ENCODE results near the gene GMPPB. TPM values are rescaled to one million over a fixed set of nuclear protein-coding genes. Genes with fewer than 3 reads are reported as not detected.
A peak's percentile ranks its signal among the peaks of the same experiment; 100 is the strongest.

GMPPB gene
- total RNA-seq, 1 experiment from 2014 or later: 88.1 TPM

DNA sequence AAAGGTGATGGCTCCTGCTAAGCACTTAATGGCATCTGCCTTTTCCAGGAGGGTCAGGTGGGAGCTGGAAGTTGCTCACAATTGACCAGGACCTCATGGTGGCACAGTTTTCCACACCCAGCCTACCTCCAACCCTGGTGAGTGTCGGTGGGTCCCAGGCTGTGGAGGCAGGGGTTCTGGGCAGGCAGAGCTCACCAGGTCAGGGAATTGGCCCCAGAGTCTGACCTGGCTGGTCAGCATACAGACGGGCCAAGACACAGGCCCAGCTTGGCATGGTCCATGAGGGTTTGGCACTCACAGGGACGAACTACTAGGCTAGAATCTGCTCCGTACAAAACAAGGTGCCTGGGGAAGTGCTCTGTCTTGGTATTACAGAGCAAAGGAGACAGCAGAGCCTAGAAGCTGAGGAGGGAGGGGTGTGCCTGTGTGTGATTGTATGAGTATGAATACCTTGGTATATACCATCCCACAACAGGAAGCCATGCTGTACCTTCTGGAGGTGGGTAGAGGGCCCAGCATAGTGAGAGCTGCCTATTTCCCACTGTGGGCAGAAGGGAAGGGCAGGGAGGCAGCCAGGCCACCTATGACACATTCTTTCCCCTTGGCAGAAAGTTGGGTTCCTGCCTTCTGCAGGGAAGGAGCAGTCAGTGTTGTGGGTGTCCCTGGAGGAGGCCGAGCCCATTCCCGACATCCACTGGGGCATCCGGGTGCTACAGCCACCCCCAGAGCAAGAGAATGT lies 43.1 kb downstream of the GMPPB start:
- H3K36me3 Mint-ChIP-seq (ENCODE audit: insufficient read depth, unreplicated experiment): peaks cover 16% of the 10 kb centered on the region
- peaks cover 5% of the 10 kb centered on the region for H3K4me1 Mint-ChIP-seq (ENCODE audit: insufficient read depth, unreplicated experiment)
- TF ChIP-seq, protein P1, sequence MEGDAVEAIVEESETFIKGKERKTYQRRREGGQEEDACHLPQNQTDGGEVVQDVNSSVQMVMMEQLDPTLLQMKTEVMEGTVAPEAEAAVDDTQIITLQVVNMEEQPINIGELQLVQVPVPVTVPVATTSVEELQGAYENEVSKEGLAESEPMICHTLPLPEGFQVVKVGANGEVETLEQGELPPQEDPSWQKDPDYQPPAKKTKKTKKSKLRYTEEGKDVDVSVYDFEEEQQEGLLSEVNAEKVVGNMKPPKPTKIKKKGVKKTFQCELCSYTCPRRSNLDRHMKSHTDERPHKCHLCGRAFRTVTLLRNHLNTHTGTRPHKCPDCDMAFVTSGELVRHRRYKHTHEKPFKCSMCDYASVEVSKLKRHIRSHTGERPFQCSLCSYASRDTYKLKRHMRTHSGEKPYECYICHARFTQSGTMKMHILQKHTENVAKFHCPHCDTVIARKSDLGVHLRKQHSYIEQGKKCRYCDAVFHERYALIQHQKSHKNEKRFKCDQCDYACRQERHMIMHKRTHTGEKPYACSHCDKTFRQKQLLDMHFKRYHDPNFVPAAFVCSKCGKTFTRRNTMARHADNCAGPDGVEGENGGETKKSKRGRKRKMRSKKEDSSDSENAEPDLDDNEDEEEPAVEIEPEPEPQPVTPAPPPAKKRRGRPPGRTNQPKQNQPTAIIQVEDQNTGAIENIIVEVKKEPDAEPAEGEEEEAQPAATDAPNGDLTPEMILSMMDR (IDR thresholded peaks at IDR 0.05; ENCODE audit: unreplicated experiment): no peak
- ChIA-PET CTCF (interaction anchor here (1.1 to 1.4 kb wide), 2 partner anchors 9 kb away, joined by 3 read pairs; partner anchors contain the start of gene RNF123), POLR2A (interaction anchor here (0.5 to 1.2 kb wide), 2 partner anchors 9 to 796 kb away, joined by 3 to 4 read pairs; partner anchors contain the start of genes MST1 and RNF123)
- H3K4me3 Mint-ChIP-seq (ENCODE audit: unreplicated experiment): no peak overlapping the region
- BruUV-seq (replicated peaks): no TSS peak
- H3K27me3 Mint-ChIP-seq (ENCODE audit: insufficient read depth, unreplicated experiment): no peaks in the 10 kb centered on the region
- intact Hi-C loops (cut with micrococcal nuclease): no loop called here
- H3K9me3 Mint-ChIP-seq (ENCODE audit: unreplicated experiment): no peaks in the 10 kb centered on the region
- DNase-seq (ENCODE audit: unreplicated experiment): no peak
- no peak overlapping the region for H3K27ac Mint-ChIP-seq (ENCODE audit: low read depth, unreplicated experiment)

DNA sequence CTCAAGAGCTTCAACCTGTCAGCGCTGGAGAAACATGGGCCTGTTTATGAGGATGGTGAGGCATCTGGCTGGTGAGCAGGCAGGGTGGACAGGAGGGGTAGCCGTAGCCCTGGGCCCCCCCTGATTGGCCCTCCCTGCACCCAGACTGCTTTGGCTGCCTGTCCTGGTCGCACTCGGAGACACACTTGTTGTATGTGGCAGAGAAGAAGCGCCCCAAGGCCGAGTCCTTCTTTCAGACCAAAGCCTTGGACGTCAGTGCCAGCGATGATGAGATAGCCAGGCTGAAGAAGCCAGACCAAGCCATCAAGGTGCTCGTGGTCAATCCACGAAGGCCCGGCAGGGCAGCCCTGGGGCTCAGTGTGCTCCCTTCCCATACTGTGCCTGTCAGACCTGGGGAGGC lies 47.8 kb downstream of the GMPPB start:
- CTCF ChIA-PET: interaction anchor here (4.6 kb wide), 1 partner anchor 136 kb away, joined by 23 read pairs; no protein-coding TSS in a partner anchor
- TSS peak; percentile 62 for BruUV-seq (replicated peaks)

DNA sequence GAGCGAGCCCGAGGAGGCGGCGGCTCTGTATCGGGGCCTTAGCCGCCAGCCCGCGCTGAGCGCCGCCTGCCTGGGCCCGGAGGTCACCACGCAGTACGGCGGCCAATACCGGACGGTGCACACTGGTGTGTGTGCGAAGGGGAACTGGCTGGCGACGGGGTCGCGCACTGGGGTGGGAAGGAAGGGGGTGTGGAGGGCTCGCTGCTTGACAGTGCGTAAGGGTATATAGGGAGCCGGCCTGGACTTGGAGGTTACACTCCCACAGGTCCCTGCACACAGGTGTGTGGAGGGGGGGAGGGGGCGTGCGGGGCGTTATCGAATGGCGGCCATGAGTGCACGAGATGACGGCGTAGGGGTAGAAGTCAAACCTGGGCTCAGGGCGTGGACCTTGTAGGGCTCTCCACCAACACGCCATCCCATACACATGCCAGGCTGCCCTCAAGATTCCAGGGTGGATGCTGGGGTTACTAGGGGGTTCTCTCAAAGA lies 49.2 kb downstream of the GMPPB start:
- H3K4me1 Mint-ChIP-seq (ENCODE audit: insufficient read depth, unreplicated experiment): peaks cover 6% of the 10 kb centered on the region
- DNase-seq (ENCODE audit: unreplicated experiment): no peak
- ChIA-PET POLR2A (interaction anchor here (0.6 to 1.8 kb wide), 3 partner anchors 15 to 135 kb away, joined by 3 to 8 read pairs (median 5); partner anchors contain the start of genes BSN, MST1 and RNF123), CTCF (no interaction called here)
- no peaks in the 10 kb centered on the region for H3K9me3 Mint-ChIP-seq (ENCODE audit: unreplicated experiment)
- intact Hi-C loops (cut with micrococcal nuclease): loop anchor here (5.0 kb wide), 1 partner anchor 222 kb away; no protein-coding TSS in a partner anchor
- no peaks in the 10 kb centered on the region for H3K27me3 Mint-ChIP-seq (ENCODE audit: insufficient read depth, unreplicated experiment)
- peak overlapping the region; percentile 99 for H3K27ac Mint-ChIP-seq (ENCODE audit: low read depth, unreplicated experiment)
- TF ChIP-seq, protein P1 (IDR thresholded peaks at IDR 0.05; ENCODE audit: unreplicated experiment): no peak
- H3K4me3 Mint-ChIP-seq (ENCODE audit: unreplicated experiment): peak overlapping the region; percentile 93
- H3K36me3 Mint-ChIP-seq (ENCODE audit: insufficient read depth, unreplicated experiment): peaks cover 13% of the 10 kb centered on the region
- no TSS peak for BruUV-seq (replicated peaks)

More for the DNA sequence above, 47.8 kb downstream of the GMPPB start:
- Mint-ChIP-seq H3K4me1 (ENCODE audit: insufficient read depth, unreplicated experiment) (peaks cover 12% of the 10 kb centered on the region), H3K9me3 (ENCODE audit: unreplicated experiment) (no peaks in the 10 kb centered on the region), H3K4me3 (ENCODE audit: unreplicated experiment) (no peak overlapping the region), H3K27me3 (ENCODE audit: insufficient read depth, unreplicated experiment) (no peaks in the 10 kb centered on the region), H3K36me3 (ENCODE audit: insufficient read depth, unreplicated experiment) (peaks cover 23% of the 10 kb centered on the region), H3K27ac (ENCODE audit: low read depth, unreplicated experiment) (no peak overlapping the region)
- DNase-seq (ENCODE audit: unreplicated experiment): no peak
- intact Hi-C loops (cut with micrococcal nuclease): no loop called here
- POLR2A ChIA-PET: interaction anchor here (0.6 to 1.8 kb wide), 3 partner anchors 13 to 164 kb away, joined by 4 to 8 read pairs (median 5); partner anchors contain the start of genes MST1 and RNF123
- TF ChIP-seq, protein P1 (IDR thresholded peaks at IDR 0.05; ENCODE audit: unreplicated experiment): no peak

Data from MCF 10A (cell line).